ENCODE data around the gene CHAT. TPM values are rescaled to one million over a fixed set of nuclear protein-coding genes. Genes with fewer than 3 reads are reported as not detected.

Gene CHAT
- total RNA-seq, 1 experiment from 2014 or later, result not detected

- Histone ChIP-seq H3K9me3 (ENCODE audit: control insufficient read depth, low read depth, low read length) (peaks cover 13% of the 10 kb centered on the region), H3K18ac (ENCODE audit: insufficient read length, low read depth, low read length) (no peak overlapping the region), H3K9ac (ENCODE audit: extremely low read depth, insufficient read length, low read length) (no peak overlapping the region), H3K23me2 (ENCODE audit: insufficient read length, low read depth, low read length, poor library complexity, severe bottlenecking) (peaks cover 9% of the 10 kb centered on the region), H4K20me1 (ENCODE audit: control insufficient read depth, insufficient read depth, insufficient read length) (no peaks in the 10 kb centered on the region), H3K27me3 (ENCODE audit: insufficient read depth, low read length) (peaks cover 15% of the 10 kb centered on the region), H3T11ph (ENCODE audit: low read length) (no peak overlapping the region), H3K23ac (ENCODE audit: insufficient read length, low read depth, low read length) (no peak overlapping the region), H3K4me1 (ENCODE audit: insufficient read depth, low read length) (no peaks in the 10 kb centered on the region), H4K8ac (replicated peaks; ENCODE audit: insufficient read length, low read depth, low read length) (no peak overlapping the region), H4K5ac (ENCODE audit: insufficient read length, low read depth, low read length) (no peak overlapping the region), H2AK5ac (ENCODE audit: insufficient read length, low read length) (no peak overlapping the region), H2BK15ac (ENCODE audit: low read depth, low read length) (no peak overlapping the region), H3K4me2 (ENCODE audit: insufficient read depth, insufficient read length, low read length) (no peak overlapping the region), H2BK120ac (ENCODE audit: low read depth, low read length, poor library complexity, severe bottlenecking) (no peak overlapping the region), H3K27ac (ENCODE audit: insufficient read length, low read depth, low read length) (no peak overlapping the region), H3K14ac (ENCODE audit: insufficient read depth, low read length) (no peak overlapping the region), H2BK5ac (ENCODE audit: insufficient read length, low read length) (no peak overlapping the region), H2BK12ac (ENCODE audit: insufficient read length, low read depth, low read length) (no peak overlapping the region), H2BK20ac (ENCODE audit: low read depth, low read length, poor library complexity, severe bottlenecking) (no peak overlapping the region), H3K4ac (ENCODE audit: low read depth, low read length) (no peak overlapping the region), H3K56ac (ENCODE audit: insufficient read length, low read depth, low read length) (no peak overlapping the region), H4K91ac (ENCODE audit: insufficient read length, low read depth, low read length) (no peak overlapping the region), H3K79me2 (ENCODE audit: insufficient read depth, low read length) (no peaks in the 10 kb centered on the region), H2AFZ (ENCODE audit: low read length) (no peak overlapping the region), H3K79me1 (ENCODE audit: insufficient read depth, low read depth, low read length, poor library complexity, severe bottlenecking) (no peaks in the 10 kb centered on the region)
- H3K27ac Mint-ChIP-seq, result no peak overlapping the region
- H3K4me3 Mint-ChIP-seq, result no peak overlapping the region
- peaks cover 99% of the 10 kb centered on the region for H3K27me3 Mint-ChIP-seq (ENCODE audit: low read depth)
- no peak for TF ChIP-seq CTCF (conservative IDR thresholded peaks at IDR 0.05)
- no CpG with 5 or more reads among the region's 2 CpGs for WGBS (ENCODE audit: extremely low coverage, insufficient read length, low lambda C conversion rate)
- H3K9me3 Mint-ChIP-seq, result peaks cover 24 to 33% of the 10 kb centered on the region in 2 experiments
- H3K4me1 Mint-ChIP-seq, result peaks cover 13 to 17% of the 10 kb centered on the region in 2 experiments
- no peak for DNase-seq
- H3K36me3 Mint-ChIP-seq (ENCODE audit: insufficient read depth in 1 of 3, low read depth in 3 of 3), result peaks cover 0 to 15% (median 14%) of the 10 kb centered on the region in 3 experiments; a peak in 5 of 7 replicates
Observed at GRCh38 chr10:49682879-49683278, 69.0 kb downstream of the CHAT start.
